HEK293T (cell line): Measurements from ENCODE around the gene NECTIN4.

Experiments used
- ELF4 ChIP-seq: fragments of 450-650 bp; IDR thresholded peaks from 2 replicates; pipeline ENCODE4 v1.6.1; 2017; ENCODE audit warnings: antibody characterized with exemption
- SUZ12 ChIP-seq: fragments of 450-650 bp; IDR thresholded peaks from 2 replicates; pipeline ENCODE4 v1.6.1; 2016; ENCODE audit warnings: mild to moderate bottlenecking
- TARDBP ChIP-seq: fragments of 450-650 bp; IDR thresholded peaks from 2 replicates; pipeline ENCODE4 v1.6.1; 2016

GRCh38 chr1:161137881-161138280, 48.5 kb upstream of the NECTIN4 start:
- no peak for TF ChIP-seq TARDBP
- no peak for TF ChIP-seq SUZ12
- no peak for TF ChIP-seq ELF4
